Activated naive CD4-positive, alpha-beta T cell treated with Interleukin-2 at 50 U/mL for 16 hours (primary cell): ENCODE measurements around the gene HYAL1.

Source experiments
- DNase-seq: peaks from one replicate; pipeline ENCODE4 v3.0.0-alpha.2; 2020

The HYAL1 gene

DNA sequence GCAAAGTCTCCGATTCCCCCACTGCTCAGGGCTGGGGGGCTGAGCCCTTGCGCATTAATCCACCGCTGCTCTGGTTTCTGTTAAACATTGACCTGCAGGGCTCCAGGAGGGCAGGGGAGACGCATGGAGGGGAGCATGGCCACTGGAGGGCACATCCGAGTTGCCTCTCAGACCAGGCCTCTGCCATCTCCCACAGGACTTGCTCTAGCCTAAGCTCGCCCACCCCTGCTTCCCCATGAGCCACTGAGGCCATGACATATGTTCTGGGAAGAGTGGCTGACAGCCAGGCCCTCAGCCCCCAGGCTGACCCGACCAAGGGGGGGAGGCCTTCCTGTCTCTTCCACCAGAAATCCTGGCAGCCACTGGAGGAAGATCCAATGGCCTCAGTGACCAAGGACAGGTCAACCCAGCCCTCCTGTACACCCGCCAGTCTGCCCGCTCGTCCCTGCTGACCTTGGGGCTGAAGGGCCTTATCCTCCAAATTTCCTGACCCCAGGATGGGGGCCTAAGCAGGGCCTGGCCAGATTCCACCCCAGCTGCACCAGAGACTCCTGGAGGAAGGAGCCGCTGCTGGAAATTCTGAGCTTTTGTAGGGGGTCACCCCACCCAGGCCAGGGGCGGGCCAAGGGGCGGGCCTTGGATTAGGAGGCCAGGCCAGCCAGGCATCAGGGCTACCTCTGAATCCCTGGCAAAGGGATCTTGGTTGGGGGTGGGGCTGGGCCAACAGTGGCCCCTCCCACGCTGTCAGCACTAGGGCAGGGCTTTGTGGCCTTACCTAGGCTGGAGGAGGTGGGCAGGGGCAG, at the start of gene HYAL1:
Gene HYAL1, minus strand, starts transcription at position 562 of the 803 bp plus-strand sequence. CDS start 618 bp downstream, outside the sequence.
- no peak for DNase-seq

DNA sequence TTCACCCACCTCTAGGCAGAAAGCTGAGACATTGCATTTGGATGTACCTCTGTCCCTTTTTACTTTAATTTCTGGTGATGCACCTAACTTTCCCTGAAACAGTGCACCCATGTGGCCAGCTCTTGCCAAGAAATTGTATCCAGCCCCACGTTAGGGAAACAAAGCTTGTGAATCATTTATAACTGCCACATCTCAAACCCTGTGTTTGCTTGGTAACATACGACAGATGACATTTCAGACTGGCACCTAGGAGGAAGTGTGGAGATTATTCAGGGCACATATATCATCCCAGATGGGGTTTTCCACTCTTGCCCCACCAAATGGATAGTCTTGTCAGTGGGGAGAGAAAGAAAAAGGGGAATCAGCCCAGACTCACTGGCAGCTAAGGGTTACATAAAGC, 49.4 kb upstream of the HYAL1 start:
- DNase-seq = no peak

DNA sequence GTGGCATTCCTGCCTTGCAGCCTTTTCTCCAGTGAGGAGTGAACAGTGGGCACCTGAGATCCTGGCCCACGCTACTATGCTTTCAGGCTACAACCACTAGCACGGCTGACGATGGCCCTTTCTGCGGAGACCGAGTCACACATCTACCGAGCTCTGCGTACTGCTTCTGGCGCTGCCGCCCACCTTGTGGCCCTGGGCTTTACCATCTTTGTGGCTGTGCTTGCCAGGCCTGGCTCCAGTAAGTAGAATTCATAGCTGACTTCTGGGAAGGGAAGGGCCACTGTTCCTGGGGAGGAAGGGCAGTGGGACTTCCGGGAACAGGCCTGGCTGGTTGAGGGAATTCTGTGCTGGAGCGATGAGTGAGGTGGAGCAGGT, 47.9 kb upstream of the HYAL1 start:
- no peak for DNase-seq

DNA sequence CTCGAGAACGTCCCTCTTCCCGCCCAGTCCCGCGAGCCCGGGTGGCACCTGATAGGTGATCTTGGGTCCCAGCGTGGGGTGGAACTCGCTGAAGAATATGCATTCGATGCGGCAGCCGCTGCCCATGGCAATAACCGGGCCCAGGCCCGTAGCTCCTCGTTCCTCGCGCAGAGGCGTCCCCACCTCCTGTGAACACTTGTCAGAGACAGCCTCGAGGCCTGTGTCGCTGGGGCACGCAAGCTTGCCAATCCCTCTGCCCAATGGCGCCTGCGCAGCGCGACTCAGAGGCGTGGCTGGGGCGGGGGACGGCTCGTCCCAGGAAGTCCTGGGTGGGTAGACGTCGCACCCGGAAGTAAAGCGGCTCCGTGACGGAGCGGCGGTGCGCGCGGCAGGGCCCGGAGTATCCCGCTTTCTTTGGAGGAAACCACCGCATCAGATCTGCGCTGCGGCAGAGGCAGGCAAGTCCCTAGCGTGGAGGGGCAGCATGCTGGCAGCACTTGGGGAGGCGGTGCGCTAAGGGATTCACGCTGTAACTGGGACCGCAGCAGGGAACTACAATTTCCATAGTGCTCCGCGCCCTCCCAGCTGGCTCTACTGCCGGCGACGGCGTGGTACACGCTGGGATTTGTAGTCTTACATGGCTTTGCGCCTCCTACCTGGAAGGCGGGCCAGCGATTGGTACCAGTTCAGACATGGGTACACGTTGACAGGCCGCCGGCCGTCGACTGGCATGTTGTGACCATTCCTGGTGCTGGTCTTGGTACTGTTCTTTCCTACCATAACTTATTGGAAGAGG, 47.4 kb upstream of the HYAL1 start, which contains the start of the genes CYB561D2 and NPRL2:
Gene CYB561D2, plus strand, starts transcription at position 336 of the 796 bp plus-strand sequence. CDS start 572 bp downstream, outside the sequence.
Gene NPRL2, minus strand, starts transcription at position 249 of the 796 bp plus-strand sequence. Its CDS starts 123 bp downstream, at position 126.
- DNase-seq = peak; percentile 100

GRCh38 chr3:50350213-50350526, 46.8 kb upstream of the HYAL1 start:
- no peak for DNase-seq

GRCh38 chr3:50347187-50347813, 43.9 kb upstream of the HYAL1 start:
- peak; percentile 78 for DNase-seq

DNA sequence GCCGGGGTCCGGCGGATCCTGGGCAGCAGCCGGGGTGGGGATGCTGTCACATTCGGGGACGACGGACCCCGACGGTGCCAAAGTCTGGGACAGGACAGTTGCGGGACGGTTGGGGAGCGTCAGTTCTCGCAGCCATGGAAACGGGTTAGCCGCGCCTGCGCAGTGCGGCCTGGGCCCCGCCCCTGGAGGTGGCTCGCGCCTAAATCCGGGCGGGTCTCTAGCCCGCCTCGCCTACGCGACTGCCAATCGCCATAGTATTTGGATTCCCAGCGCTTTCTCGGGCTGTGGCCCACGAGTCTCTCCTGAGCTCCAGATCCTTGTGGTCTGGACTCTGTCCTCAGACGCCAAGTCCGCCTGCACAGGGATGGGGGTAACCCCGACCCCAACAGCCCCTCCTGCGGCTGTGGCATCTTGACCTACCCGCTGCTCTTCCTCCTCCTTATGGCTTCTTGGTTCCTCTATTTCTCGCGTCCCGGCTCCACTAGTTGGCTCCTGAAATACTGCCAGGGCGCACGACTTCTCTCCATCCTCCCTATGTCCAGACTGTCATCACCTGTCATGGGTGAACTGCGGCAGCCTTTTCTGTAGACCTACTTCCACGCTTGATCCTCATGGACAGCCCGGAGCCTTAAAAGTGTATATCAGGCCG, 42.3 kb upstream of the HYAL1 start, which contains the start of gene ZMYND10:
Gene ZMYND10, minus strand, starts transcription at position 147 of the 649 bp plus-strand sequence. CDS start 153 bp downstream, outside the sequence.
- peak; percentile 75 for DNase-seq

- no peak for DNase-seq
These were observed 41.6 kb upstream of the HYAL1 start for GRCh38 chr3:50345008-50345407.

- DNase-seq = no peak
These were observed 39.6 kb upstream of the HYAL1 start for GRCh38 chr3:50342813-50343633.

DNA sequence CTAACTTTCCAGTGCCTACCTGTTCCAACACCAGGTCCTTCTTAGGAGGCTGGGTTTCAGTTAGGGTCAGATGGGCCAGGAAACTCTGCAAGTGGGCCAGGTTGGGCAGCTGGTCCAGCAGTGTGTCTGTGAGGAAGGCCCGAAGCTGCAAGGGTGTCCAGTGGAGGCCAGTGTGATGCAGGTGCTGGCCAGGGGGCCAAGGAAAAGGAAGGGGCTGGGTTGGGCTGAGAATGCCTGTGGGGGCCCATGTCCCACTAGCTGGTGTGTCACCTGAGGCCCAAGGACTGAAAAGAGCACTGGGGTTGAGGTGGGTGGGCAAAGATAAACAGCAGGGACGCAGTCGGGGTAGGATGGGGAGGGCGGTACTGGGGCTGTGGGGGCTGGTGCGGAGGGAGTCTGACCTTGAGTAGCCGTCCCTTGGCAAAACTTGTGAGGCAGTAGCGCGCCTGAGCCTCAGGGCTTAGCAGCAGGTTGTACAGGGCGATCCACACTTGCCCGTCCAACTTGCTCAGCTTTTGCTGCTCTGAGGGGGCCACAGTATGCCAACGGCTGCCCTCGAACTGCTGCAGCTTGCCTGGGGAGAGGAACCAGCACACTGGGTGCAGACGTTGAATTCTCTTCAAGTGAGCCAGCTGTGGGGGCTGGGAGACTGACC, 38.7 kb upstream of the HYAL1 start:
- no peak for DNase-seq

DNA sequence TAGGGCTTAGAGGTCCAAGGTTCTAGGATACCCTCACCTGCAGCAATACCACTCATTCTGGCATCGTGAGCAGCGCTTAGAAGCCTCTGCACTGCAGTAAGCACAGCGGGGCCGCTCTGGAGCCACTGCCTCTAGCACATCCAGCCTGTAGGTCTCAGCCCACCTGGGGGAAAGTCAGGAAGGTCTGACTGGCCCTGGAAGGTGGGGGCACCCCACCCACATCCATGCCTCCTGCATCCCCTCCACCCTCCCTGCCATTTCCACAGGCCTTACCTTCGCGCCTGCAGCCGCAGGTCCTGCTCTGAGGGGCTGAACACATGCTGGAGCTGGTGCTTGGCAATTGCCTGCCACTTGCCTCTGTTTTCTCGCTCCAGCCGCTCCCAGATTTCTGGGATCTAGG, 38.2 kb upstream of the HYAL1 start:
- no peak for DNase-seq

DNA sequence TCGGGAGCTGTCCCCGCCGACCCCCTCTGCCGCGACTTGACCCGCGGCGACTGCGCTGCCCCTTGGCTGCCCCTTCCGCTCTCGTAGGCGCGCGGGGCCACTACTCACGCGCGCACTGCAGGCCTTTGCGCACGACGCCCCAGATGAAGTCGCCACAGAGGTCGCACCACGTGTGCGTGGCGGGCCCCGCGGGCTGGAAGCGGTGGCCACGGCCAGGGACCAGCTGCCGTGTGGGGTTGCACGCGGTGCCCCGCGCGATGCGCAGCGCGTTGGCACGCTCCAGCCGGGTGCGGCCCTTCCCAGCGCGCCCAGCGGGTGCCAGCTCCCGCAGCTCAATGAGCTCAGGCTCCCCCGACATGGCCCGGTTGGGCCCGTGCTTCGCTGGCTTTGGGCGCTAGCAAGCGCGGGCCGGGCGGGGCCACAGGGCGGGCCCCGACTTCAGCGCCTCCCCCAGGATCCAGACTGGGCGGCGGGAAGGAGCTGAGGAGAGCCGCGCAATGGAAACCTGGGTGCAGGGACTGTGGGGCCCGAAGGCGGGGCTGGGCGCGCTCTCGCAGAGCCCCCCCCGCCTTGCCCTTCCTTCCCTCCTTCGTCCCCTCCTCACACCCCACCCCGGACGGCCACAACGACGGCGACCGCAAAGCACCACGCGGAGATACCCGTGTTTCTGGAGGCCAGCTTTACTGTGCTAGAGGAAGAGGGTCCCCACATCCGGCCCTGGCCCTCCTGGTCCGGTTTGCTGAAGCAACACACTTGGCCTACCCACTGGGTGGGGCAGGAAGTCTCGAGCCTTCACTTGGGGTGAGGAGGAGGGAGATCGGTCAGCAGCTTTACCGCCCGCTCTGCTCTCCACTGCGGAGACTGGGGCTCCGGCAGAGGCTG, 37.3 kb upstream of the HYAL1 start, which contains the start of gene RASSF1:
Gene RASSF1, minus strand, starts transcription at position 389 of the 882 bp plus-strand sequence. Its CDS starts 31 bp downstream, at position 358.
- DNase-seq = peak; percentile 69

DNA sequence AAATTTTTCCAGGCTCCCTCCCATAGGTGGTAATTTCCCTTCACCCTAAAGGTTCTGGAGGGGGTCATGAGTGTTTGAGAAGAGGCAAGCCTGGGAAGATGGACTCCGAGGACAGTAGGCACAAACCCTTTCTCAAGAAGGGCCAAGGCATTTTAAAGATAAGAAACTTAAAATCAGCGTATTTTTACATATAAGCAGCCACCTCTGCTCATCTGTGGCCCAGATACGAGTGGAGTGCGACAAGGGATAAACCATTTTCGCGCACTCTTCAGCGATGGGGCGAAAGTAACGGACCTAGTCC, 36.7 kb upstream of the HYAL1 start:
- DNase-seq = no peak

GRCh38 chr3:50339485-50340146, 36.2 kb upstream of the HYAL1 start:
- no peak for DNase-seq

- no peak for DNase-seq
These were observed 35.6 kb upstream of the HYAL1 start for GRCh38 chr3:50338965-50339364.

- DNase-seq = peak; percentile 96
These were observed 33.9 kb upstream of the HYAL1 start for GRCh38 chr3:50337175-50337861.

GRCh38 chr3:50336452-50337174, 33.2 kb upstream of the HYAL1 start:
- no peak for DNase-seq

DNA sequence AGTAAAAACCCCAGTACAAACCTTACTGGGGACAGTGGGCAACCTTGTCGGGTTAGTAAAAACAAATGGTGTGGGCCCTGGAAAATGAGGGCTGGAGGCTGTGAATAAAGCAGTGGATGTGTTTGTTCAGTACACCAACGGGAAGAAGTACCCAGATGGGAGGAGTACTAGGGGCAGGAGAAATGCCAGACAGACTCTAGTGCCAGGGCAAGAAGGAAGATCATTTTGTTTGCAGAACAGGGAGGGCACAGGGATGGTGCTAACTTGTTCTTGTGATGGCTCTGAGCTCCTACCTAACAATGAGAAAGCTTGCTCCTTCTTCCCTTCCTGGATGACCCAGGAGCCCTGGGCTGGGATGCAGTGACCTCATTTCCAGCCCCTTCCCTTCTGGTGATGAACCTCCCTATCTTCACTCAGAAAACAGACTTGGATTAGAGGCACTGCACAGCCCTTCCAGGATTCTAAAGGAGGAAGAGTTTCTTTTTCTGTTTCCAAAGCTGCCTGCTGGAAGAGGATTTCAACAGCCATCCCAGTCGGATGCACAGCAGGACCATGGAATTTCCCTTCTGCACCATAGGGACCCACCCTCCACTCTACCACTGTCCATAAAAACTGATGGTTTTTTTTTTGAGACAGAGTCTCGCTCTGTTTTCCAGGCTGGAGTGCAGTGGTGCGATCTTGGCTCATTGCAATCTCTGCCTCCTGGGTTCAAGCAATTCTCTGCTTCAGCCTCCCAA, 31.1 kb upstream of the HYAL1 start:
- DNase-seq = no peak
